HL-60 (cell line): ENCODE data around the gene CLCNKA.

ENCODE experiments used
- POLR2AphosphoS5 ChIP-seq: IDR thresholded peaks from 2 replicates; pipeline ENCODE4 v1.6.1; 2012; ENCODE audit warnings: low read depth
- TF ChIP-seq, protein P1 (sequence below): IDR thresholded peaks from one replicate; pipeline ENCODE4 v1.5.1; 2011; ENCODE audit warnings: low read length, control low read depth, inconsistent platforms; ENCODE audit not compliant: insufficient read depth

DNA sequence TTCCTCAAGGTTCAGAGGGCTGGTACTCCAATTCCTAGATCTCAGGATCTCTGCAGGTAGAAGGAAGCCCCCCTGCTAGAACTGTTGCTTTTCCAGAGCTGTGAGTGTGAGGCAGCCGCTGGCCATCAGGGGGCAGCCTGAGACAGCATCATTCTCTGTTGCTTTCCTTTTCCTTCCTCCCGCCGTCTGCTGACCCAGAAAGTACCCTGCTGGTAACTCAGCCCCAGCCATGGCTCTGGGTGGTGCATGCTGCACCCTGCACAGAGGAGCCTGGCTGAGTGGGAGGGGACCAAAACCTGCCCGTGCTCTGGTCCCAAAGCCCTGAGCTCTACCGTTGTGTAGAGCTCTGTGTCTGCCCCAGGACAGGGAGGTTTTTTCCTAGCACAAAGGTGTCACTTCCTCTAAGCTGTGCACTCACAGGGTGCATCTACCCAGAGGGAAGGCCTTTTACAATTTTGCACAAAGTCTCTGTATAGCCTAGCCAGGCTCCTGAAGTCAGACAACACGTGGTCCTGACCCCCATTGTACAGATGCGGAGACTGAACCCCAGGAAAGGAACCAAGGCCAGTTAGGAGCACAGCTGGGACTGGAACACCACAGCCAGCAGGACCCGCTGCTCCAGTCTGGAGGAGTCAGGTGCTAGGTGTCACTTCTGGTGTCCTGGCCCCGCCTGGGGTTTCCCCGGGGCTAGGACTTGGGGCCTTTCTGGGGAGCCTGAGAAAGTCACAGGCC, 57.3 kb downstream of the CLCNKA start:
- TF ChIP-seq, protein P1, sequence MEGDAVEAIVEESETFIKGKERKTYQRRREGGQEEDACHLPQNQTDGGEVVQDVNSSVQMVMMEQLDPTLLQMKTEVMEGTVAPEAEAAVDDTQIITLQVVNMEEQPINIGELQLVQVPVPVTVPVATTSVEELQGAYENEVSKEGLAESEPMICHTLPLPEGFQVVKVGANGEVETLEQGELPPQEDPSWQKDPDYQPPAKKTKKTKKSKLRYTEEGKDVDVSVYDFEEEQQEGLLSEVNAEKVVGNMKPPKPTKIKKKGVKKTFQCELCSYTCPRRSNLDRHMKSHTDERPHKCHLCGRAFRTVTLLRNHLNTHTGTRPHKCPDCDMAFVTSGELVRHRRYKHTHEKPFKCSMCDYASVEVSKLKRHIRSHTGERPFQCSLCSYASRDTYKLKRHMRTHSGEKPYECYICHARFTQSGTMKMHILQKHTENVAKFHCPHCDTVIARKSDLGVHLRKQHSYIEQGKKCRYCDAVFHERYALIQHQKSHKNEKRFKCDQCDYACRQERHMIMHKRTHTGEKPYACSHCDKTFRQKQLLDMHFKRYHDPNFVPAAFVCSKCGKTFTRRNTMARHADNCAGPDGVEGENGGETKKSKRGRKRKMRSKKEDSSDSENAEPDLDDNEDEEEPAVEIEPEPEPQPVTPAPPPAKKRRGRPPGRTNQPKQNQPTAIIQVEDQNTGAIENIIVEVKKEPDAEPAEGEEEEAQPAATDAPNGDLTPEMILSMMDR: peak; percentile 79
- no peak for TF ChIP-seq POLR2AphosphoS5
